Glomerular visceral epithelial cell (primary cell): Measurements from ENCODE around the gene CCDC50.

ENCODE experiments used
- DNase-seq: peaks from one replicate; pipeline ENCODE4 v3.0.0-alpha.2; 2016; ENCODE audit errors: extremely low spot score

Gene CCDC50

GRCh38 chr3:191420771-191421170, 91.6 kb downstream of the CCDC50 start:
- no peak for DNase-seq

GRCh38 chr3:191424881-191425280, 95.7 kb downstream of the CCDC50 start:
- DNase-seq: no peak

GRCh38 chr3:191425322-191425734, 96.1 kb downstream of the CCDC50 start:
- no peak for DNase-seq

GRCh38 chr3:191426311-191426710, 97.1 kb downstream of the CCDC50 start:
- DNase-seq: no peak

- no peak for DNase-seq
Observed at GRCh38 chr3:191428177-191428576, 99.0 kb downstream of the CCDC50 start.

- no peak for DNase-seq
Observed at GRCh38 chr3:191430103-191430502, 100.9 kb downstream of the CCDC50 start.

GRCh38 chr3:191431160-191431822, 102.1 kb downstream of the CCDC50 start:
- no peak for DNase-seq

GRCh38 chr3:191432162-191432561, 103.0 kb downstream of the CCDC50 start:
- no peak for DNase-seq

- DNase-seq: no peak
Observed at GRCh38 chr3:191434024-191434423, 104.8 kb downstream of the CCDC50 start.

GRCh38 chr3:191435981-191436380, 106.8 kb downstream of the CCDC50 start:
- DNase-seq: no peak

GRCh38 chr3:191438150-191438814, 109.1 kb downstream of the CCDC50 start:
- no peak for DNase-seq

GRCh38 chr3:191440532-191440931, 111.3 kb downstream of the CCDC50 start:
- no peak for DNase-seq

GRCh38 chr3:191441687-191442086, 112.5 kb downstream of the CCDC50 start:
- no peak for DNase-seq

- no peak for DNase-seq
Observed at GRCh38 chr3:191444569-191444968, 115.4 kb downstream of the CCDC50 start.
